Keratinocyte (primary cell): ENCODE results near the gene ZNF232. TPM values are rescaled to one million over a fixed set of nuclear protein-coding genes. Genes with fewer than 3 reads are reported as not detected.
"Not testable (repeated sequence)": the region's sequence is repeated elsewhere in the genome, so short reads cannot be mapped to it uniquely, and the experiment has no call there.

Experiments
- DNase-seq: peaks from one replicate; pipeline ENCODE4 v3.0.0-alpha.2; 2011; ENCODE audit warnings: low read depth, missing footprints, low spot score
- FAIRE-seq: peaks from 2 replicates; lab custom pipeline; 2011; peaks lifted over from hg19 to GRCh38; lab: Jason Lieb, UNC
- H2AFZ ChIP-seq: 2 replicates; pipeline ENCODE4 v1.6.0; 2012; ENCODE audit warnings: low read length, control low read depth, inconsistent platforms; ENCODE audit not compliant: control insufficient read depth
- H3K27ac ChIP-seq: 2 replicates; pipeline ENCODE4 v1.5.1; 2011; ENCODE audit warnings: low read length; ENCODE audit not compliant: control insufficient read depth, insufficient read depth
- H3K27me3 ChIP-seq: 3 replicates; pipeline ENCODE4 v1.6.0; 2011; ENCODE audit warnings: low read length; ENCODE audit not compliant: control insufficient read depth, insufficient read depth; ENCODE audit errors: extremely low read depth
- H3K36me3 ChIP-seq, 2 experiments: 2 replicates in 1 of 2; 3 replicates in 1 of 2; pipeline ENCODE4 v1.5.1; 2011; ENCODE audit warnings: low read length in 2 of 2, mild to moderate bottlenecking in 1 of 2; ENCODE audit not compliant: control insufficient read depth in 2 of 2, insufficient read depth in 2 of 2; ENCODE audit errors: extremely low read depth in 1 of 2
- H3K4me1 ChIP-seq: 3 replicates; pipeline ENCODE4 v1.5.1; 2011; ENCODE audit warnings: low read length; ENCODE audit not compliant: control insufficient read depth, insufficient read depth; ENCODE audit errors: extremely low read depth
- H3K4me2 ChIP-seq: 3 replicates; pipeline ENCODE4 v1.6.0; 2011; ENCODE audit warnings: low read depth, low read length; ENCODE audit not compliant: control insufficient read depth, insufficient read depth; ENCODE audit errors: extremely low read depth
- H3K4me3 ChIP-seq, 3 experiments: fragments of 200-600 bp in 1 of 3; sonication (generic) in 1 of 3; 2 replicates in 2 of 3; 3 replicates in 1 of 3; pipeline ENCODE4 v1.5.1; 2011 to 2016; ENCODE audit warnings: low read length in 3 of 3, mild to moderate bottlenecking in 3 of 3, control low read depth in 2 of 3, inconsistent platforms in 1 of 3, low read depth in 1 of 3, mixed read lengths in 1 of 3, mixed run types in 1 of 3, moderate library complexity in 1 of 3; ENCODE audit not compliant: control insufficient read depth in 2 of 3, insufficient read depth in 2 of 3; ENCODE audit errors: extremely low read depth in 1 of 3
- H3K79me2 ChIP-seq: 2 replicates; pipeline ENCODE4 v1.6.0; 2012; ENCODE audit warnings: low read length; ENCODE audit not compliant: control insufficient read depth, insufficient read depth
- H3K9ac ChIP-seq: 3 replicates; pipeline ENCODE4 v1.6.0; 2011; ENCODE audit warnings: low read length; ENCODE audit not compliant: control insufficient read depth, insufficient read depth; ENCODE audit errors: extremely low read depth
- H3K9me1 ChIP-seq: 3 replicates; pipeline ENCODE4 v1.6.0; 2011; ENCODE audit warnings: low read length; ENCODE audit not compliant: control insufficient read depth, insufficient read depth; ENCODE audit errors: extremely low read depth
- H3K9me3 ChIP-seq: 2 replicates; pipeline ENCODE4 v1.5.1; 2012; ENCODE audit warnings: low read depth, low read length; ENCODE audit not compliant: control insufficient read depth
- H4K20me1 ChIP-seq: 3 replicates; pipeline ENCODE4 v1.6.0; 2011; ENCODE audit warnings: low read length; ENCODE audit not compliant: control insufficient read depth, insufficient read depth; ENCODE audit errors: extremely low read depth
- CTCF ChIP-seq, 3 experiments: IDR thresholded peaks in 1 of 3; conservative IDR thresholded peaks in 1 of 3; optimal IDR thresholded peaks in 1 of 3; 2 replicates in 2 of 3; 3 replicates in 1 of 3; pipeline versions ENCODE3 to v1.5.1; 2011; ENCODE audit warnings: low read length in 3 of 3, mild to moderate bottlenecking in 3 of 3, moderate library complexity in 2 of 3, control low read depth in 1 of 3, inconsistent platforms in 1 of 3; ENCODE audit not compliant: insufficient read depth in 2 of 3; ENCODE audit errors: extremely low read depth in 1 of 3
- EZH2 ChIP-seq: IDR thresholded peaks from one replicate; pipeline ENCODE4 v1.6.1; 2012; ENCODE audit warnings: inconsistent platforms, mild to moderate bottlenecking, low read length, moderate library complexity
- dilution Hi-C: fragments of 300-500 bp; cut with MboI; formaldehyde crosslinking; loops from one replicate; pipeline ENCODE4 v1.7.0; 2020; ENCODE audit warnings: low sequenced_read_pairs; ENCODE audit not compliant: extremely low pct_ligation_motif_present
- polyA plus RNA-seq, 5 experiments: library from polyadenylated mRNA; depleted of rRNA in 3 of 5; stranded (reverse) in 3 of 5; stranded (forward) in 1 of 5; unstranded in 1 of 5; fragments of >200 nt; gene quantifications; 1 replicate in 1 of 5; 2 replicates in 3 of 5; 3 replicates in 1 of 5; pipeline versions ENCODE4 v1.2.1 to v1.2.3, GENCODE V29; 2011 to 2012; ENCODE audit warnings: missing spikeins in 2 of 5, low read depth in 1 of 5, low replicate concordance in 1 of 5

The ZNF232 gene
- polyA plus RNA-seq, 1 donor (not counting 4 experiments of a cell fraction or from before 2014, with no cell fraction given), result 5.2 TPM

DNA sequence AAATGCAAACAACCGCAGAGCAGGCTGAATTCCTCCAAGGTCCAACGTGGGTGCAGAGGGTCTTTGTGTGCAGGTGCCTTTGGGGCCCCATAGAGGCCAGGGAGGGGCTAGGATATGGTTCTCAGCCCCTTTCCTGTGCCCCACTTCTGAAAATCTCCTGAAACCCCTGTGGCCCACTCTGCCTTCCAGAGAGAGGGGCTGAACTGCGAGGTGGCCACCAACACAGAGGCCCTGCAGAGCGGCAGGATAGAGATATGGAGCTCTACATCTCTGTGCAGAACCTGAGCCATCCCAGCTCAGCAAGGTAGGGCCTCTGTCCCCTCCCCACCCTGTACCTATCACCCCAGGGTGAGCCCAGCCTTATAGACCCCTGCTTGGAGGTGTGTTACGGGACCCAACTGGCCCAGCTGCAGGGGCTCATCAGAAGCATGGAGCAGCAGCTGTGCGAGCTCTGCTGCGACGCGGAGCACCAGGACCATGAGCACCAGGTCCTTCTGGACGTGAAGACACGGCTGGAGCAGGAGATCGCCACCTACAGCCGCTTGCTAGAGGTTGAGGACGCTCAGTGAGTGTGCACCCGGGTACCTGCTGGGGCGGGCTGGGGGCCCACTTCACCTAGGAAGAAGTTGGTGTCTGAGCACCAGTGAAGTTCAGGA is 9.6 kb upstream of the ZNF232 start:
- FAIRE-seq, result no peak
- Histone ChIP-seq H3K9me3 (peaks cover 2% of the 10 kb centered on the region), H3K79me2 (no peaks in the 10 kb centered on the region), H3K27me3 (peaks cover 48% of the 10 kb centered on the region), H3K9me1 (no peaks in the 10 kb centered on the region), H4K20me1 (no peaks in the 10 kb centered on the region), H3K9ac (no peak overlapping the region), H3K4me1 (no peaks in the 10 kb centered on the region), H3K27ac (no peak overlapping the region), H3K36me3 (no peaks in the 10 kb centered on the region), H3K4me3 (no peak overlapping the region), H3K4me2 (no peak overlapping the region), H2AFZ (no peak overlapping the region)
- DNase-seq, result no peak
- dilution Hi-C loops, result no loop called here
- TF ChIP-seq EZH2 (no peak), CTCF (optimal IDR thresholded peaks at IDR 0.05 in 1 of 3, IDR thresholded peaks at IDR 0.05 in 1 of 3, conservative IDR thresholded peaks at IDR 0.05 in 1 of 3; ENCODE audit: extremely low read depth in 1 of 3, insufficient read depth in 2 of 3, low read length in 3 of 3) (no peak)

DNA sequence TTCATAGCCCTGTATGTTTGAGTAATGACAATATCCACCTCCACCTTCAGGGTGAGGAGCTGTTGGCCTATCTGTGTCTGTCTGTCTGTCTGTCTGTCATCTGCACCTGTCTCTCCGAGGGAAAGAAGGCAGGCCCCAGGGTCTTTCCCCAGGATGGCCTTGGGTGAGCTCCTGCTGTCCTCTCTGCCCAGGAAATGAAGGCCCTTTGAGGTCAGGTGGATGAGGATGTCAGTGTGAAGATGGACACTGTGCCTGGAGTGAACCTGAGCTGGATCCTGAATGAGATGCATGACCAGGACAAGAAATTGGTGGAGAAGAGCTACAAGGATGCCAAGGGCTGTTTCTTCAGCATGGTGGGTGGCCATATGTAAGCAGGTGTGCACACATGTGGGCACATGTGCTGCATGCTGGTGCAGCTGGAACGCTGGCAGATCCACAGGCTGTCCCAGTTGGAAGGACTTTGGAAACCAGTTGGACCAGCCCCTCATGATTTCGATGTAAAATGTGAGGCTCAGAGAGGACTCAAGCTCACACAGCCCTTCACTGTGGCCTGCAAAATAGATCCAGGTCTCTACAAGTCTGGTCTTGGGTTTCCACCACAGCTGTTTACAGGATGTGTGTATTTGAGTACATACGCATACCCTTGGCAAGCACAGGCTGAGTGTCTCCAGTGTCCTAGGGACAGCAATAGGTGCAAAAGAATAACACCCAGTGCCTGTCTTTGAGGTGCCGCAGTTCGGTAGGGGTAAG is 8.9 kb upstream of the ZNF232 start:
- not testable (repeated sequence) for FAIRE-seq
- peaks cover 55% of the 10 kb centered on the region for H3K27me3 ChIP-seq

More for the DNA sequence above, 8.9 kb upstream of the ZNF232 start:
- H3K9ac ChIP-seq, H3K4me2 ChIP-seq, H2AFZ ChIP-seq, H4K20me1 ChIP-seq, H3K9me3 ChIP-seq, dilution Hi-C loops, H3K4me3 ChIP-seq, DNase-seq, H3K27ac ChIP-seq, H3K4me1 ChIP-seq, H3K9me1 ChIP-seq, H3K79me2 ChIP-seq, H3K36me3 ChIP-seq: not testable (repeated sequence)
